Liver (tissue), 3 donors: ENCODE results near the gene TMEM43.

Experiments used
- RAD21 ChIP-seq, 2 donors: IDR thresholded peaks; 2 replicates each; pipeline ENCODE4 v1.6.1; 2016; ENCODE audit warnings: antibody characterized with exemption in 2 of 2, mild to moderate bottlenecking in 2 of 2
- TAF1 ChIP-seq: conservative IDR thresholded peaks from 2 replicates; pipeline ENCODE4 v1.6.1; 2016; ENCODE audit warnings: antibody characterized with exemption, mild to moderate bottlenecking
- YY1 ChIP-seq: IDR thresholded peaks from 2 replicates; pipeline ENCODE4 v1.6.1; 2016; ENCODE audit warnings: antibody characterized with exemption, mild to moderate bottlenecking
- TF ChIP-seq, protein P1 (sequence below): fragments of 150-350 bp; IDR thresholded peaks from 2 replicates; pipeline ENCODE4 v1.5.1; 2017; ENCODE audit warnings: improper control_type of control experiment, low read depth, low read length; ENCODE audit not compliant: missing input control
- TF ChIP-seq, protein P2 (sequence below): IDR thresholded peaks from 2 replicates; pipeline ENCODE4 v1.6.1; 2016; ENCODE audit warnings: antibody characterized with exemption
- donor health status: healthy.
- donor health status: healthy.

DNA sequence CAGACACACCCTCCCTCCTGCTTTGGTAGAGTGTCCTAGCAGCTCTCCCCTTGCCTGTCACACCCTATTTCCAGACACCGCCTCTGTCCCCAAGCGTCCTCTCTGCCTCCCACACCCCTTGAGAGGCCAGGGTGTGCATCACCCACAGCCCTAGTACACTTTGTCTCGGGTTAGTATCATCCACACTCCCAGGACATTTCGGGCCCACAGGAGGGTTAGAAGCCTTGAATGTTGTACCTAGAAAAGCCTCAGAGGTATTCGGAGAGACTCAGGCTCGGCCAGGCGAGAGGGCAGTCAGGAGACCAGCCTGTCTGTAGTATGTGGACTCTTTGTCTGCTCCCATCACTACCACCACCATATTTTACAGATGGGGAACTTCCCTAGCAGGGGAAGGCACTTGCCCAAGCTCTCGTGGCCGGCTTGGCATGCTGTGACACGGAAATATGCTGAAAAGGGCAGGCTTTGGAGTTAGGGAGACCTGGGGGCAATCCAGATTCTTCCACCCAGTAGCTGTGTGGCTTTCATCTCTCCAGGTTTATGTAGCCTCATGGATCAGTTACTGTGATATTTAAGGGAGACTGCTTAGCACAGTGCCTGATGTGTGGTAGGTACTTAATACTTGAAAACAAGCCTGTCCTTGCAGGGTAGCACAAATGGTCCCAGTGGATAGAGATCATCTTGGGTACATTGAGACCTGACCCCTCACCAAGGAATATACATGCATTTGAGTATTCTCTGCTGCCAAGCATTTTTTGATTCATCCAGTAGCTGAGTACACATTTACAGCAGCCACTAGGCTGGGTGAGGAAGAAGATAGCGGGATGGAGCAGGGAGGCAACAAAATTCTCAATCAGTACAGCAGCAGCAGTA lies 1.4 kb downstream of the TMEM43 start:
- TF ChIP-seq, protein P1, sequence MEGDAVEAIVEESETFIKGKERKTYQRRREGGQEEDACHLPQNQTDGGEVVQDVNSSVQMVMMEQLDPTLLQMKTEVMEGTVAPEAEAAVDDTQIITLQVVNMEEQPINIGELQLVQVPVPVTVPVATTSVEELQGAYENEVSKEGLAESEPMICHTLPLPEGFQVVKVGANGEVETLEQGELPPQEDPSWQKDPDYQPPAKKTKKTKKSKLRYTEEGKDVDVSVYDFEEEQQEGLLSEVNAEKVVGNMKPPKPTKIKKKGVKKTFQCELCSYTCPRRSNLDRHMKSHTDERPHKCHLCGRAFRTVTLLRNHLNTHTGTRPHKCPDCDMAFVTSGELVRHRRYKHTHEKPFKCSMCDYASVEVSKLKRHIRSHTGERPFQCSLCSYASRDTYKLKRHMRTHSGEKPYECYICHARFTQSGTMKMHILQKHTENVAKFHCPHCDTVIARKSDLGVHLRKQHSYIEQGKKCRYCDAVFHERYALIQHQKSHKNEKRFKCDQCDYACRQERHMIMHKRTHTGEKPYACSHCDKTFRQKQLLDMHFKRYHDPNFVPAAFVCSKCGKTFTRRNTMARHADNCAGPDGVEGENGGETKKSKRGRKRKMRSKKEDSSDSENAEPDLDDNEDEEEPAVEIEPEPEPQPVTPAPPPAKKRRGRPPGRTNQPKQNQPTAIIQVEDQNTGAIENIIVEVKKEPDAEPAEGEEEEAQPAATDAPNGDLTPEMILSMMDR: no peak
- no peak for TF ChIP-seq YY1
- no peak for TF ChIP-seq RAD21 (IDR thresholded peaks at IDR 0.05)
- TF ChIP-seq TAF1: no peak
- TF ChIP-seq, protein P2, sequence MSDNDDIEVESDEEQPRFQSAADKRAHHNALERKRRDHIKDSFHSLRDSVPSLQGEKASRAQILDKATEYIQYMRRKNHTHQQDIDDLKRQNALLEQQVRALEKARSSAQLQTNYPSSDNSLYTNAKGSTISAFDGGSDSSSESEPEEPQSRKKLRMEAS: no peak
